Liver (tissue), 3 donors: Measurements from ENCODE around the gene LRRTM4.

Experiments used
- GABPA ChIP-seq, 2 donors: IDR thresholded peaks in 1 of 2; conservative IDR thresholded peaks in 1 of 2; 2 replicates each; pipeline ENCODE4 v1.6.1; 2016; ENCODE audit warnings: antibody characterized with exemption in 2 of 2, mild to moderate bottlenecking in 1 of 2, moderate library complexity in 1 of 2
- TAF1 ChIP-seq: conservative IDR thresholded peaks from 2 replicates; pipeline ENCODE4 v1.6.1; 2016; ENCODE audit warnings: antibody characterized with exemption, mild to moderate bottlenecking
- TF ChIP-seq, protein P1 (sequence below): fragments of 150-350 bp; IDR thresholded peaks from 2 replicates; pipeline ENCODE4 v1.5.1; 2017; ENCODE audit warnings: improper control_type of control experiment, low read depth, low read length; ENCODE audit not compliant: missing input control
- donor health status: healthy.
- donor health status: healthy.

DNA sequence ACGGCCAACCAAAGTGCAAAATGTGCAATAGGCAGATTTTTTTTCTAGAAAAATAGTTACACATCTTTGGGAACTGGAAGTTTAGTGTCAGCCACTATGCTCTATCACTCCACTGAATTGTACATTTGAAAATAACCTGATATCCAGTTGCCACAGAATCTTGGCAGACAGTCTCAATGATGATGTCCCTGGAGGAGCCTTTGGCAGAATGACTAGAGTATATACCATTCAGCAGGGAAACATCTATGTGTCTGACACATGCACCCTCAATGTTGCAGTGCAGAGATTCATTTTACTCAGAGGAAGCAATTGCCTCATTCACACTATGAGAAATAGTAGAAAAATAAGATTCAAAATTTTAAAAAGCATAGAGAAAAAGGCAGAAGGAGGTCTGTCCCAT is 475.8 kb downstream of the LRRTM4 start:
- TF ChIP-seq, protein P1, sequence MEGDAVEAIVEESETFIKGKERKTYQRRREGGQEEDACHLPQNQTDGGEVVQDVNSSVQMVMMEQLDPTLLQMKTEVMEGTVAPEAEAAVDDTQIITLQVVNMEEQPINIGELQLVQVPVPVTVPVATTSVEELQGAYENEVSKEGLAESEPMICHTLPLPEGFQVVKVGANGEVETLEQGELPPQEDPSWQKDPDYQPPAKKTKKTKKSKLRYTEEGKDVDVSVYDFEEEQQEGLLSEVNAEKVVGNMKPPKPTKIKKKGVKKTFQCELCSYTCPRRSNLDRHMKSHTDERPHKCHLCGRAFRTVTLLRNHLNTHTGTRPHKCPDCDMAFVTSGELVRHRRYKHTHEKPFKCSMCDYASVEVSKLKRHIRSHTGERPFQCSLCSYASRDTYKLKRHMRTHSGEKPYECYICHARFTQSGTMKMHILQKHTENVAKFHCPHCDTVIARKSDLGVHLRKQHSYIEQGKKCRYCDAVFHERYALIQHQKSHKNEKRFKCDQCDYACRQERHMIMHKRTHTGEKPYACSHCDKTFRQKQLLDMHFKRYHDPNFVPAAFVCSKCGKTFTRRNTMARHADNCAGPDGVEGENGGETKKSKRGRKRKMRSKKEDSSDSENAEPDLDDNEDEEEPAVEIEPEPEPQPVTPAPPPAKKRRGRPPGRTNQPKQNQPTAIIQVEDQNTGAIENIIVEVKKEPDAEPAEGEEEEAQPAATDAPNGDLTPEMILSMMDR: no peak
- TF ChIP-seq TAF1 (no peak), GABPA (IDR thresholded peaks at IDR 0.05 in 1 of 2, conservative IDR thresholded peaks at IDR 0.05 in 1 of 2) (no peak)
